GM10847 (cell line): ENCODE data around the gene PROZ.

Experiments
- POLR2A ChIP-seq: IDR thresholded peaks from 2 replicates; pipeline ENCODE4 v1.6.1; 2011; ENCODE audit not compliant: insufficient read length; ENCODE audit errors: extremely low read depth

PROZ gene

GRCh38 chr13:113176822-113177221 is 18.4 kb downstream of the PROZ start:
- TF ChIP-seq POLR2A, result no peak

- no peak for TF ChIP-seq POLR2A
Measured at GRCh38 chr13:113178070-113178895, 19.8 kb downstream of the PROZ start.

GRCh38 chr13:113178896-113179167 is 20.4 kb downstream of the PROZ start:
- no peak for TF ChIP-seq POLR2A

DNA sequence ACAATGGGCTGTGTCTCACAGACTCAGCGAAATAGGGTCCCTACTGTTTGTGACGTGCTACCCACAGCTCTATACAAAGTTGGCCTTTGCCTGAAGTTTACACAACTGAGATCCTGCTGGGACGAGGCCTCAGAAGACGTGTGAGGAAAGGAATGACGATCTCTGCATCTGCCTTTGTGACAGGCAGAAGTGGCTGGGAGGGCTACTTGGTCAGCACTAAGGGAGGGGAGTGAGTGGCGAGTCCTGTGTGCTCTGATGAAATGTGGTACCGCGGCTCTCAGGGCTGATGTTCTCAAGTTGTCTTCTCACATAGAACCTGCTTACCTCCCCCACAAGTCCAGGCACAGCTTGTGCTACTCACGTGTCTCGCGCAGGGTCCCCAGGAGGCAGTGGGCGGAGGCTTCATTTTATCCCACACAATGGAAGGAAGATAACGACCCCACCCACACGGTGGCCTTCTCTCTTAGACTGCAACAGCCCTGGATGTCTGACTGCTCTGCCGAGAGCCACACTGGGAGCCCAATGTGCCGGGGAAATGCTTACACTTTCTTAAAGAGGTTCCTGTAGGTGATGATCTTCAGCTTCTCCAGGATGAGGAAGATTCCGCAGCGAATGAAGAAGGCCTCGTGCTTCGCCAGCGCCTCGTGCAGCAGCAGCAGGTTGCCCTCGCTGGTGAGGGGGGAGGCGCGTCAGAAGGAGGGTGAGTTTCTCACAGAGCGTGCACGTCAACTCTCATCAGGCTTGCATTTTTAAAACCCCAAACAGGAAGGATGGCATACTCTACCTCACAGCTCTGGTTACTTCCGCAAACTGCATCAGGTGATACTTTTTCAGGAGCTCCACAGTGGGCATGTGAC is 21.2 kb downstream of the PROZ start:
- TF ChIP-seq POLR2A, result no peak

DNA sequence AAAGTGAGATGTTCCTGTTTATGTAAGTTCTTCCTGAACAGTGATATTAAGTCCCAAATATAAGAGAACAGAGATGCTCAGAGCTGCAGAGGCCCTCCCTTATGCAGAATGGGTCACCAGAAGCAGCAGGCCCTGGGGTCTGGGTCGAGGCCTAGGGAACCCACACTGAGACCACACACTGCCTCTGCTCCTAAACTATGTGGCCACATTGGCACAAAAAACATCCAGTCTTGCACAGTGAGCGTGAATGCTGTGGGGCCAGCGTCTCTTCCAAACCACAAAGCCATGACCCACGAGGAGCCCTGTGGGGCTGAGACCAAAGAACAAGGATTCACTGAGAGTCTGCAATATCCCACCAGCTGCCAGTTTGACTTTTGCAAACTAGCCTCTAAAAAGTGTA is 23.6 kb downstream of the PROZ start:
- TF ChIP-seq POLR2A, result no peak

GRCh38 chr13:113183450-113184129 is 25.1 kb downstream of the PROZ start:
- TF ChIP-seq POLR2A, result no peak

- TF ChIP-seq POLR2A, result no peak
Measured at GRCh38 chr13:113184568-113185440, 26.4 kb downstream of the PROZ start.

- no peak for TF ChIP-seq POLR2A
Measured at GRCh38 chr13:113186061-113186900, 27.8 kb downstream of the PROZ start.

DNA sequence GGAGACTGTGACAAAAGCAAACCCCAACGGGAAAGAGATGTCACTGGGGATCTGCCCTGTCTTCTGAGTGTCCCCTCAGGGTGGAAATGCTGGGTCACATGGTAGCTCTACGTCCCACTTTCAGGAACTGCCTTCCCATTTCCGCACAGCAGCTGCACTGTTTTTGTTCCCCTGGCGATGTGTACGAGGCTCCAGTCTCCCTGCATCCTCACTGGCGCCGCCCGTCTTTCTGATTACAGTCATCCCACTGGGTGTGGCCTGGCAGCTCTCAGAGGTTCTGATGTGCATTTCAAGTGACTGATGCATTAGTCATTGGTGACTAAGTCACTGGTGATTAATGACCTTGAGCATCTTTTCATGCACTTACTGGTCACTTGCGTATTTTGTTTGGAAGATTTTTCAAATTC is 28.8 kb downstream of the PROZ start:
- no peak for TF ChIP-seq POLR2A

- TF ChIP-seq POLR2A, result no peak
Measured at GRCh38 chr13:113187883-113188665, 29.6 kb downstream of the PROZ start.

DNA sequence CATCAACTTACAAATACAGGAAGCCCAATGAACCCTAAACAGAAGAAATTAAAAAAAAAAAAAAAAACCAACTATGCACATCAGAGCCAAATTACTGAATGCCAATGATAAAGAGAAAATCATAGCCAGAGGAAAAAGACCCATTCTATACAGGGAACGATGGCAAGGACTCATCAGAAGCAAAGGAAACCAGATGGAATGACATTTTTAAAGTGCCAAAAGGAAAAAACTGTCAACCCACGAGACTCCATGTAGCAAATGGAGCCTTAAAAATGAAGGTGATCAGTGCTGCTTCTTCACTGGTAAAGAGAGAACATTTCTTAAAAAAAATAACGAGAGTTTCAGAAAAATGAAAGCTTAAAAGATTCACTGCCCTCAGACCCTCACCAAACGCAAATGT is 31.7 kb downstream of the PROZ start:
- TF ChIP-seq POLR2A, result no peak

DNA sequence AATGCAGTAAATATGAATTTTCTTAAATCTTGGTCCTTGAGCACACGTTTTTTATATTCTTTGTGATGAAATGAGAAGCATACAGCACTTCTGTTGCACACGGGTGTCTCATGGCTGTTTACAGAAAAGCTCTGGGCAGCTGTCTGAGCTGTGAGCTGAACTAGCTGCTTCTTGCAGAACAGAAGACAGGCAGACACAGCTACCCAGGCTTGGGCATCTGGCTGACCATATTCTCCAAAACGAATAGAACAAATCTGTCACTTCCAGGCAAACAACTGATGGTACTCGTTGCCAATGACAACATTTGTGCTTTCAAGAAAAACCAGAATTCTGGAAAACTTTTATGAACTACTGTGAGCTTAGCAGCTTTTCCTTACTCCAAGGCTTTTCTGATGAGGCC is 33.8 kb downstream of the PROZ start:
- TF ChIP-seq POLR2A, result no peak

GRCh38 chr13:113192902-113193301 is 34.5 kb downstream of the PROZ start:
- TF ChIP-seq POLR2A, result no peak
